K562 (cell line): ENCODE data around the gene RBM28. TPM values are rescaled to one million over a fixed set of nuclear protein-coding genes. Genes with fewer than 3 reads are reported as not detected.

Source experiments
- BDP1 ChIP-seq: IDR thresholded peaks from 3 replicates; pipeline ENCODE4 v1.6.1; 2011; ENCODE audit not compliant: insufficient read length, insufficient read depth
- CBFA2T2 ChIP-seq: fragments of 450-650 bp; conservative IDR thresholded peaks from 2 replicates; pipeline ENCODE4 v1.6.1; 2017; ENCODE audit warnings: mild to moderate bottlenecking
- E2F6 ChIP-seq, 2 experiments: IDR thresholded peaks; 2 replicates each; pipeline ENCODE4 v1.6.1; 2011; ENCODE audit warnings: borderline replicate concordance in 1 of 2, control low read depth in 1 of 2, low read depth in 1 of 2, low read length in 1 of 2, mild to moderate bottlenecking in 1 of 2, mixed read lengths in 1 of 2, moderate library complexity in 1 of 2; ENCODE audit not compliant: insufficient read depth in 1 of 2, insufficient read length in 1 of 2, poor library complexity in 1 of 2, severe bottlenecking in 1 of 2; ENCODE audit errors: extremely low read depth in 1 of 2
- EP300 ChIP-seq: IDR thresholded peaks from 2 replicates; pipeline ENCODE4 v1.6.1; 2012; ENCODE audit warnings: low read length, improper control_type of control experiment
- EP400 ChIP-seq: fragments of 450-650 bp; IDR thresholded peaks from 2 replicates; pipeline ENCODE4 v1.6.1; 2017; ENCODE audit warnings: antibody characterized with exemption, mild to moderate bottlenecking, moderate library complexity
- ETV6 ChIP-seq, 3 experiments: fragments of 150-350 bp in 1 of 3; sonication (generic) in 1 of 3; formaldehyde crosslinking in 1 of 3; IDR thresholded peaks; 2 replicates each; pipeline versions ENCODE4 v1.6.1 to v1.8.0; 2014 to 2022; ENCODE audit warnings: borderline replicate concordance in 2 of 3, low read depth in 2 of 3, antibody characterized with exemption in 1 of 3, low read length in 1 of 3, mild to moderate bottlenecking in 1 of 3, missing genetic modification reagents in 1 of 3
- FOXK2 ChIP-seq, 2 experiments: fragments of 450-650 bp; IDR thresholded peaks in 1 of 2; conservative IDR thresholded peaks in 1 of 2; 2 replicates each; pipeline ENCODE4 v1.6.1; 2016; ENCODE audit warnings: low read depth in 2 of 2, mild to moderate bottlenecking in 1 of 2
- HDGF ChIP-seq: fragments of 450-650 bp; IDR thresholded peaks from 2 replicates; pipeline ENCODE4 v1.6.1; 2016
- MTF1 ChIP-seq: fragments of 250-450 bp; sonication (Bioruptor Pico); IDR thresholded peaks from 2 replicates; pipeline ENCODE4 v1.9.0; 2021; ENCODE audit warnings: moderate library complexity, mild to moderate bottlenecking, inconsistent platforms, borderline replicate concordance
- NCOA6 ChIP-seq: fragments of 450-650 bp; IDR thresholded peaks from 2 replicates; pipeline ENCODE4 v1.6.1; 2017; ENCODE audit warnings: mild to moderate bottlenecking
- NCOR1 ChIP-seq: fragments of 450-650 bp; IDR thresholded peaks from 2 replicates; pipeline ENCODE4 v1.6.1; 2016; ENCODE audit warnings: mild to moderate bottlenecking, moderate library complexity
- NFE2L1 ChIP-seq: fragments of 450-650 bp; IDR thresholded peaks from 2 replicates; pipeline ENCODE4 v1.6.1; 2016; ENCODE audit warnings: missing genetic modification characterization, low read depth, mild to moderate bottlenecking, missing compliant biosample characterization, moderate library complexity, borderline replicate concordance
- POLR2B ChIP-seq: fragments of 450-650 bp; IDR thresholded peaks from 2 replicates; pipeline ENCODE4 v1.6.1; 2018; ENCODE audit warnings: low read depth; ENCODE audit not compliant: partially characterized antibody
- RBM22 ChIP-seq: fragments of 200-400 bp; formaldehyde crosslinking; IDR thresholded peaks from 2 replicates; pipeline ENCODE4 v1.6.1; 2018; ENCODE audit warnings: low read length, low read depth; ENCODE audit not compliant: poor library complexity, severe bottlenecking
- RFX7 ChIP-seq: fragments of 250-450 bp; sonication (Bioruptor Pico); IDR thresholded peaks from 2 replicates; pipeline ENCODE4 v1.5.1; 2021; ENCODE audit warnings: mild to moderate bottlenecking
- SMAD1 ChIP-seq: fragments of 150-350 bp; IDR thresholded peaks from 2 replicates; pipeline ENCODE4 v1.6.1; 2014; ENCODE audit warnings: low read length, low read depth; ENCODE audit not compliant: partially characterized antibody
- SP2 ChIP-seq: IDR thresholded peaks from 2 replicates; pipeline ENCODE4 v1.6.1; 2011; ENCODE audit warnings: mild to moderate bottlenecking, low read depth, low read length, moderate library complexity; ENCODE audit not compliant: poor library complexity, severe bottlenecking; ENCODE audit errors: extremely low read depth
- THRB ChIP-seq: fragments of 450-650 bp; formaldehyde crosslinking; conservative IDR thresholded peaks from 2 replicates; pipeline ENCODE4 v1.4.0; 2022; ENCODE audit warnings: mild to moderate bottlenecking, missing genetic modification characterization
- XRCC5 ChIP-seq: fragments of 200-400 bp; formaldehyde crosslinking; IDR thresholded peaks from 2 replicates; pipeline ENCODE4 v1.6.1; 2017; ENCODE audit warnings: low read depth, mild to moderate bottlenecking, low read length
- ZBTB8A ChIP-seq: fragments of 450-650 bp; IDR thresholded peaks from 2 replicates; pipeline ENCODE4 v1.6.1; 2018; ENCODE audit warnings: mild to moderate bottlenecking, moderate library complexity; ENCODE audit not compliant: partially characterized antibody
- ZNF121 ChIP-seq: sonication (generic); formaldehyde crosslinking; conservative IDR thresholded peaks from 2 replicates; pipeline ENCODE4 v1.8.0; 2022; ENCODE audit warnings: missing genetic modification reagents
- ZNF253 ChIP-seq: fragments of 250-450 bp; sonication (Bioruptor Pico); conservative IDR thresholded peaks from 2 replicates; pipeline ENCODE4 v1.6.1; 2021; ENCODE audit warnings: mild to moderate bottlenecking
- ZNF316 ChIP-seq: fragments of 450-650 bp; IDR thresholded peaks from 2 replicates; pipeline ENCODE4 v1.6.1; 2016
- ZNF408 ChIP-seq: fragments of 250-450 bp; sonication (Bioruptor Pico); IDR thresholded peaks from 2 replicates; pipeline ENCODE4 v1.4.0; 2020; ENCODE audit warnings: low read depth, mild to moderate bottlenecking, moderate library complexity
- ZNF41 ChIP-seq: fragments of 250-450 bp; sonication (Bioruptor Pico); conservative IDR thresholded peaks from 2 replicates; pipeline ENCODE4 v1.4.0; 2020; ENCODE audit warnings: mild to moderate bottlenecking
- polyA plus RNA-seq, 8 experiments: library from polyadenylated mRNA; depleted of rRNA in 4 of 8; stranded (reverse) in 5 of 8; unstranded in 3 of 8; fragments of >200 nt; fragmentation: Nextera tagmentation in 2 of 8; fragmentation: Illumina TruSeq in 1 of 8; extraction: Ambion mirVana in 2 of 8; extraction: Trizol in 1 of 8; gene quantifications; 2 replicates each; pipeline versions ENCODE4 v1.2.1 to v1.2.3, GENCODE V29; 2011 to 2014; ENCODE audit warnings: inconsistent platforms in 1 of 8, missing spikeins in 1 of 8
- total RNA-seq, 7 experiments: library from RNA; depleted of rRNA in 6 of 7; stranded (reverse); fragments of >200 nt in 6 of 7; fragmentation: Illumina TruSeq in 2 of 7; extraction: Trizol in 2 of 7; gene quantifications; 2 replicates each; pipeline versions ENCODE4 v1.2.1 to v1.2.3, GENCODE V29; 2011 to 2021; ENCODE audit warnings: low replicate concordance in 1 of 7

Gene RBM28
- total and polyA plus RNA-seq, 9 of the 15 experiments (the other 6 are each of a cell fraction or from before 2014, with no cell fraction given) = 65.8 to 213 (median 138) TPM

GRCh38 chr7:128343554-128344430 lies at the start of gene RBM28 (continued):
- TF ChIP-seq E2F6 (IDR thresholded peaks at IDR 0.05; ENCODE audit: borderline replicate concordance in 1 of 2, extremely low read depth in 1 of 2, insufficient read depth in 1 of 2, insufficient read length in 1 of 2, low read depth in 1 of 2, low read length in 1 of 2, poor library complexity in 1 of 2, severe bottlenecking in 1 of 2) = peak; percentile 84 to 95
- no peak for TF ChIP-seq ZNF408 (CRISPR knock-in tag)
- TF ChIP-seq NCOA6 = no peak
- no peak for TF ChIP-seq ZNF253
- TF ChIP-seq ZNF316 = no peak
- peak; percentile 90 for TF ChIP-seq THRB (CRISPR knock-in tag)
- TF ChIP-seq ETV6 (IDR thresholded peaks at IDR 0.05; ENCODE audit: borderline replicate concordance in 1 of 2, low read depth in 2 of 2, low read length in 1 of 2) = peak in 1 of 2 experiments; percentile 60; a peak in 1 of 4 replicates
- TF ChIP-seq ETV6 (CRISPR knock-in tag; IDR thresholded peaks at IDR 0.05; ENCODE audit: borderline replicate concordance) = peak; percentile 90; the same call in 1 of the 2 replicates
- TF ChIP-seq ZNF121 (CRISPR knock-in tag) = peak; percentile 25; the same call in 1 of the 2 replicates
- TF ChIP-seq HDGF = no peak
- peak; percentile 91 to 93 for TF ChIP-seq FOXK2 (conservative IDR thresholded peaks at IDR 0.05 in 1 of 2, IDR thresholded peaks at IDR 0.05 in 1 of 2; ENCODE audit: low read depth in 2 of 2)
- peak; percentile 88 for TF ChIP-seq SMAD1
- no peak for TF ChIP-seq SP2
- TF ChIP-seq MTF1 = no peak; the same call in 1 of the 2 replicates
- peak; percentile 99 for TF ChIP-seq EP400
- peak; percentile 98 for TF ChIP-seq POLR2B
- no peak; the same call in none of the 2 replicates for TF ChIP-seq EP300
- no peak for TF ChIP-seq BDP1
- TF ChIP-seq ZNF41 (CRISPR knock-in tag) = peak; percentile 58; the same call in 1 of the 2 replicates
- peak; percentile 80 for TF ChIP-seq RBM22
- peak; percentile 100 for TF ChIP-seq XRCC5
- TF ChIP-seq CBFA2T2 = no peak
- no peak for TF ChIP-seq ZBTB8A
- TF ChIP-seq RFX7 (CRISPR knock-in tag) = no peak
- TF ChIP-seq NFE2L1 (tag) = no peak
- TF ChIP-seq NCOR1 = no peak
